Panc1 (cell line): ENCODE measurements around the gene INAFM2. TPM values are rescaled to one million over a fixed set of nuclear protein-coding genes. Genes with fewer than 3 reads are reported as not detected.

Experiments used
- ATAC-seq: fragments of 200-7000 bp; cut with Tn5 transposase; 2 replicates; pipeline ENCODE4 v1.9.1; 2020; ENCODE audit warnings: mild to moderate bottlenecking, moderate library complexity
- BruUV-seq: library from RNA; stranded (reverse); fragments of 400-500 nt; replicated peaks from 2 replicates; lab custom pipeline; 2021; lab: Mats Ljungman, UMichigan
- CTCF ChIA-PET: fragments of 300-600 bp; sonication (Branson Sonifier 250); formaldehyde crosslinking; loops from one replicate; lab custom pipeline; 2022; ENCODE audit warnings: antibody characterized with exemption; lab: Charles Lee
- POLR2A ChIA-PET: fragments of 300-600 bp; sonication (Branson Sonifier 250); formaldehyde crosslinking; loops from one replicate; lab custom pipeline; 2022; ENCODE audit warnings: antibody characterized with exemption; lab: Charles Lee
- DNase-seq: peaks from one replicate; pipeline ENCODE4 v3.0.0-alpha.2; 2010; ENCODE audit warnings: low read depth, low spot score
- H3K27ac ChIP-seq: 2 replicates; pipeline ENCODE4 v1.5.1; 2011; ENCODE audit warnings: mild to moderate bottlenecking, low read length, inconsistent platforms
- H3K27me3 ChIP-seq: fragments of 200-500 bp; sonication (Bioruptor generic); 2 replicates; pipeline ENCODE4 v1.6.0; 2014; ENCODE audit warnings: low read length, inconsistent platforms; ENCODE audit not compliant: control insufficient read depth, insufficient read depth
- H3K36me3 ChIP-seq: fragments of 200-500 bp; sonication (Bioruptor generic); 2 replicates; pipeline ENCODE4 v1.5.1; 2014; ENCODE audit warnings: inconsistent platforms, mild to moderate bottlenecking, low read length, moderate library complexity; ENCODE audit not compliant: control insufficient read depth, insufficient read depth
- H3K4me1 ChIP-seq: 2 replicates; pipeline ENCODE4 v1.5.1; 2011; ENCODE audit warnings: inconsistent platforms, mild to moderate bottlenecking, low read length, moderate library complexity; ENCODE audit not compliant: control insufficient read depth, insufficient read depth
- H3K4me3 ChIP-seq, 2 experiments: 2 replicates each; pipeline ENCODE4 v1.5.1; 2011 to 2012; ENCODE audit warnings: low read depth in 2 of 2, low read length in 2 of 2, mild to moderate bottlenecking in 2 of 2, inconsistent platforms in 1 of 2, moderate library complexity in 1 of 2
- H3K9me3 ChIP-seq: fragments of 200-500 bp; sonication (Bioruptor generic); 2 replicates; pipeline ENCODE4 v1.5.1; 2014; ENCODE audit warnings: low read depth, mild to moderate bottlenecking, inconsistent platforms, low read length, moderate library complexity; ENCODE audit not compliant: control insufficient read depth, insufficient read depth
- POLR2AphosphoS5 ChIP-seq: IDR thresholded peaks from 2 replicates; pipeline ENCODE4 v1.6.1; 2012; ENCODE audit warnings: mild to moderate bottlenecking, low read depth, low read length, moderate library complexity
- REST ChIP-seq, 2 experiments: IDR thresholded peaks; 2 replicates each; pipeline ENCODE4 v1.6.1; 2011 to 2012; ENCODE audit warnings: low read depth in 2 of 2, control low read depth in 1 of 2, low read length in 1 of 2, mild to moderate bottlenecking in 1 of 2, moderate library complexity in 1 of 2; ENCODE audit not compliant: insufficient read depth in 1 of 2
- SIN3A ChIP-seq: IDR thresholded peaks from 2 replicates; pipeline ENCODE4 v1.6.1; 2012; ENCODE audit warnings: low read depth, mild to moderate bottlenecking, low read length, moderate library complexity, borderline replicate concordance; ENCODE audit not compliant: insufficient read depth
- TCF7L2 ChIP-seq: IDR thresholded peaks from 2 replicates; pipeline ENCODE4 v1.6.1; 2011; ENCODE audit warnings: mild to moderate bottlenecking, low read depth, low read length, inconsistent platforms
- in situ Hi-C: cut with HindIII; loops from 2 replicates; pipeline ENCODE4 v1.10.0; 2016; ENCODE audit warnings: low sequenced_read_pairs, low pct_unique_long_range_greater_than_20kb
- intact Hi-C: fragments of 100-400 bp; cut with micrococcal nuclease; formaldehyde crosslinking; loops from one replicate; pipeline ENCODE4 v1.10.0; 2022; ENCODE audit not compliant: unreplicated experiment
- total RNA-seq: library from RNA; stranded (reverse); gene quantifications from one replicate; pipeline ENCODE4 v1.2.1, GENCODE V29; 2021; ENCODE audit not compliant: unreplicated experiment
- TF ChIP-seq, protein P1 (sequence below): fragments of 450-650 bp; IDR thresholded peaks from 2 replicates; pipeline ENCODE4 v1.5.1; 2017; ENCODE audit warnings: mild to moderate bottlenecking

The INAFM2 gene
- total RNA-seq, 1 experiment from 2014 or later, result 10.4 TPM

- intact Hi-C loops, result no loop called here
- H3K27ac ChIP-seq, result no peak overlapping the region
- ATAC-seq (no peak), DNase-seq (no peak)
- no peaks in the 10 kb centered on the region for H3K36me3 ChIP-seq
- no peaks in the 10 kb centered on the region for H3K9me3 ChIP-seq
- CTCF ChIA-PET, result no interaction called here
- H3K4me1 ChIP-seq, result no peaks in the 10 kb centered on the region
- H3K4me3 ChIP-seq, result no peak overlapping the region
- in situ Hi-C loops, result no loop called here
- H3K27me3 ChIP-seq, result no peaks in the 10 kb centered on the region
- POLR2A ChIA-PET, result interaction anchor here (0.7 kb wide), 1 partner anchor 64 kb away, joined by 4 read pairs; no protein-coding TSS in a partner anchor
- BruUV-seq, result no TSS peak
- TF ChIP-seq TCF7L2 (no peak), POLR2AphosphoS5 (no peak), REST (IDR thresholded peaks at IDR 0.05; ENCODE audit: insufficient read depth in 1 of 2, low read depth in 2 of 2, low read length in 1 of 2) (no peak)
- TF ChIP-seq, protein P1, sequence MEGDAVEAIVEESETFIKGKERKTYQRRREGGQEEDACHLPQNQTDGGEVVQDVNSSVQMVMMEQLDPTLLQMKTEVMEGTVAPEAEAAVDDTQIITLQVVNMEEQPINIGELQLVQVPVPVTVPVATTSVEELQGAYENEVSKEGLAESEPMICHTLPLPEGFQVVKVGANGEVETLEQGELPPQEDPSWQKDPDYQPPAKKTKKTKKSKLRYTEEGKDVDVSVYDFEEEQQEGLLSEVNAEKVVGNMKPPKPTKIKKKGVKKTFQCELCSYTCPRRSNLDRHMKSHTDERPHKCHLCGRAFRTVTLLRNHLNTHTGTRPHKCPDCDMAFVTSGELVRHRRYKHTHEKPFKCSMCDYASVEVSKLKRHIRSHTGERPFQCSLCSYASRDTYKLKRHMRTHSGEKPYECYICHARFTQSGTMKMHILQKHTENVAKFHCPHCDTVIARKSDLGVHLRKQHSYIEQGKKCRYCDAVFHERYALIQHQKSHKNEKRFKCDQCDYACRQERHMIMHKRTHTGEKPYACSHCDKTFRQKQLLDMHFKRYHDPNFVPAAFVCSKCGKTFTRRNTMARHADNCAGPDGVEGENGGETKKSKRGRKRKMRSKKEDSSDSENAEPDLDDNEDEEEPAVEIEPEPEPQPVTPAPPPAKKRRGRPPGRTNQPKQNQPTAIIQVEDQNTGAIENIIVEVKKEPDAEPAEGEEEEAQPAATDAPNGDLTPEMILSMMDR, result no peak
Measured at GRCh38 chr15:40314723-40315276, 8.7 kb upstream of the INAFM2 start.

DNA sequence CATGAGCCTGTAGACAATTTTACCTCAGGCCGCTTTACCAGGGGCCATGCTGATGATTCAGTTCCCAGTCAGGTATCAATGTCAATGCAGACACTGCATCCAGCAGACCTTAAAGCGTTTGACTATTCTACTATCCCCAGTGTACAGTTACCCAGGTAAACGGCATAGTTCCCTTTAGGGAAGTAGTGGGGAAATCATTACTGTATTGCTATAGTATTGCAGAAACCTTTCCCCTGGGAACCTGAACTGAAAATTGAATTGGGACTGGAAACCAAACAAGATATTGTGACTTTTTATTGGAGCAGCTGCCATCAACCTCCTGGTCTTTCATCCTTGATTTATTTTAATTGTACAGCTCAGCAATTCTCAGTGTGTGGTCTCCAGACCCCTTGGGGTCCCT, 6.6 kb upstream of the INAFM2 start:
- H3K9me3 ChIP-seq, result no peaks in the 10 kb centered on the region
- in situ Hi-C loops, result no loop called here
- no peak for TF ChIP-seq POLR2AphosphoS5
- TF ChIP-seq, protein P1, result no peak
- TF ChIP-seq TCF7L2, result no peak
- no peak for TF ChIP-seq SIN3A
- TF ChIP-seq REST (IDR thresholded peaks at IDR 0.05; ENCODE audit: insufficient read depth in 1 of 2, low read depth in 2 of 2, low read length in 1 of 2), result no peak
- no peak for DNase-seq
- no peaks in the 10 kb centered on the region for H3K27me3 ChIP-seq
- intact Hi-C loops, result no loop called here
- no TSS peak for BruUV-seq
- ChIA-PET POLR2A (no interaction called here), CTCF (no interaction called here)
- ATAC-seq, result no peak
- H3K4me1 ChIP-seq, result no peaks in the 10 kb centered on the region
- no peak overlapping the region for H3K27ac ChIP-seq
- no peaks in the 10 kb centered on the region for H3K36me3 ChIP-seq
- H3K4me3 ChIP-seq, result no peak overlapping the region
